ENCODE data around the gene MRPL43.

Gene MRPL43

DNA sequence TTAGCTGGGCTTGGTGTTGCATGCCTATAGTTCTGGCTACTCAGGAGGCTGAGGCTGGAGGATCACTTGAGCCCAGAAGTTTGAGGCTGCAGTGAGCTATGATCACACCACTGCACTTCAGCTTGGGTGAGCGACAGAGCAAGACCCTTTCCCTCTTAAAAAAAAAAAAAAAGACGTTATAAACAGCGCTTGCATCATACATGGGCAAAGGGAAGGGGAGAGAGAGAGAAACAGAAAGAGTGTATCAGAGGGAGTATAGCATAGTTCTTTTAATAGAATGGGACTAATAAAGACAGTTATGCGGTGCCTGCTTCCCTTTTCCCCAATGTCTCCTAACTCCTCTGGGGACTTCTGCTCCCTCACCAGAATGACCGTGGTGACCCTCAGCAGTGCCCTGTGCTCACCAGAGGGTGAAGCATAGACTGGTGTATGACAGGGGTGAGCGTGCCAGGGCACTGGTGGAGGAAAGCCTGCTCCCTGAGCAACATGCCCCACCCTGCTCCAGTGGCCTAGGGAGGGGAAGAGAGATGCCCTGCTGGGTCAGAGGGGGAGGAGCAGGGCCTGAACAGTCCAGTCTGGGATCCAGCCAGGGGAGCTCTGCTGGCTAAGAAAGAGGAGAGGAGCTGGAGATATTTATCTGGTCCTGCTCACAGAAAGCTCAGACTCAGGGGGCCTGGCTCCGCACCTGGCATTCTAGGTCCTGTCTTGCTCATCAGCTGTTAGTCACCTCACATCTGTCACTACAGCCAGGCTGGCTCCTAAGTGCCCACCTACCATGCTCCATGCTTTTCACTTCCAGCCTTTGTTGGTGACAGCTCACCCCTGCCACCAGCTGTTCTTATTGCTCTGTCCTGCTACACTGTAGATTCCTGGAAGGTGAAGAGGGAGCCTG lies 41.4 kb upstream of the MRPL43 start:
- Mint-ChIP-seq H3K9me3 (no peaks in the 10 kb centered on the region), H3K4me3 (peak overlapping the region; percentile 63), H3K4me1 (peaks cover 76% of the 10 kb centered on the region), H3K27me3 (ENCODE audit: low read depth, poor library complexity) (peaks cover 38% of the 10 kb centered on the region), H3K36me3 (ENCODE audit: low read depth) (no peaks in the 10 kb centered on the region), H3K27ac (peak overlapping the region; percentile 23)
- no peak for TF ChIP-seq CTCF (IDR thresholded peaks at IDR 0.05)
- DNase-seq = no peak

- Mint-ChIP-seq H3K4me1 (peaks cover 64% of the 10 kb centered on the region), H3K4me3 (peak overlapping the region; percentile 63), H3K27me3 (ENCODE audit: low read depth, poor library complexity) (peaks cover 31% of the 10 kb centered on the region), H3K27ac (peak overlapping the region; percentile 94), H3K36me3 (ENCODE audit: low read depth) (no peaks in the 10 kb centered on the region), H3K9me3 (no peaks in the 10 kb centered on the region)
- no peak for TF ChIP-seq CTCF (IDR thresholded peaks at IDR 0.05)
- DNase-seq = no peak
Measured at GRCh38 chr10:101027106-101027720, 39.9 kb upstream of the MRPL43 start.

GRCh38 chr10:101022967-101023705 lies 35.8 kb upstream of the MRPL43 start:
- Mint-ChIP-seq H3K4me3 (no peak overlapping the region), H3K4me1 (peaks cover 55% of the 10 kb centered on the region), H3K27me3 (ENCODE audit: low read depth, poor library complexity) (peaks cover 48% of the 10 kb centered on the region), H3K27ac (no peak overlapping the region), H3K9me3 (no peaks in the 10 kb centered on the region), H3K36me3 (ENCODE audit: low read depth) (no peaks in the 10 kb centered on the region)
- DNase-seq = no peak
- no peak for TF ChIP-seq CTCF (IDR thresholded peaks at IDR 0.05)

DNA sequence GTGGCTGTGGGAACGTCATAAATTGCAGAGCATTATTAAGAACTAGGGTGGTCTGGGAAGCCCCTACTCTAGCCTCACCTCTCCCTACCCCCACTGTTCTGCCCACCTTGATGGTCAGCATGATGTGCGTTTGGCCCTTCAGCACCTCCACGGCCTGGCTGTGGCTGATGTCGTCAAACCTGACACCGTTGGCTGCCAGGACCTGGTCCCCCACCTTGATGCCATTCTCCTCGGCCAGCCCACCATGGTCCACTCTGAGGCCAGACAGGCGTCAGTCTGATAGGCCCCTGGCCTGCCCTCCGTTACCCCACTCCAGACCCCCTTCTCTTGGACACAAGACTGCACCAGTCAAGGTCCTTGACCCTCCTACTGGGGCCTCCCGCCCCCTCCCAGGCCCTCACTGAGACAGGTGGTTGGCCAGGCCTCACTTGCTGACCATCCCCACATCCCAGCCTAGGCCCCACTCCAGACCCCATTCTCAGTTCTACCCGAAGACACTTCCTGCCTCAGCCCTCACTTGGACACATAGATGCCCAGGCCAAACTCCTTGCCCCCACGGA lies 34.5 kb upstream of the MRPL43 start:
- no peak for DNase-seq
- Mint-ChIP-seq H3K4me1 (peaks cover 51% of the 10 kb centered on the region), H3K36me3 (ENCODE audit: low read depth) (no peaks in the 10 kb centered on the region), H3K9me3 (no peaks in the 10 kb centered on the region), H3K27me3 (ENCODE audit: low read depth, poor library complexity) (peaks cover 61% of the 10 kb centered on the region), H3K27ac (no peak overlapping the region), H3K4me3 (no peak overlapping the region)
- no peak for TF ChIP-seq CTCF (IDR thresholded peaks at IDR 0.05)

GRCh38 chr10:101021239-101021638 lies 33.9 kb upstream of the MRPL43 start:
- no peak overlapping the region for H3K4me3 Mint-ChIP-seq
- no peaks in the 10 kb centered on the region for H3K36me3 Mint-ChIP-seq (ENCODE audit: low read depth)
- H3K9me3 Mint-ChIP-seq = no peaks in the 10 kb centered on the region
- DNase-seq = no peak
- H3K4me1 Mint-ChIP-seq = peaks cover 51% of the 10 kb centered on the region
- H3K27ac Mint-ChIP-seq = no peak overlapping the region
- peaks cover 67% of the 10 kb centered on the region for H3K27me3 Mint-ChIP-seq (ENCODE audit: low read depth, poor library complexity)
- TF ChIP-seq CTCF (IDR thresholded peaks at IDR 0.05) = no peak

All from nephron progenitor cell (in vitro differentiated cells).